GM23338 (cell line): ENCODE results near the gene SLC25A15. TPM values are rescaled to one million over a fixed set of nuclear protein-coding genes. Genes with fewer than 3 reads are reported as not detected.
A peak's percentile ranks its signal among the peaks of the same experiment; 100 is the strongest.
"Not testable (repeated sequence)": the region's sequence is repeated elsewhere in the genome, so short reads cannot be mapped to it uniquely, and the experiment has no call there.

Experiments used
- ATAC-seq: fragments of 200-7000 bp; cut with Tn5 transposase; 3 replicates; pipeline ENCODE4 v1.9.1; 2020
- DNase-seq: peaks from one replicate; pipeline ENCODE4 v3.0.0-alpha.2; 2015; ENCODE audit warnings: low spot score
- H2AFZ ChIP-seq: fragments of 200-600 bp; sonication (generic); 2 replicates; pipeline ENCODE4 v1.8.0; 2016; ENCODE audit warnings: antibody characterized with exemption, mild to moderate bottlenecking, moderate library complexity
- H3F3A ChIP-seq: fragments of 200-600 bp; sonication (generic); replicated peaks from 2 replicates; pipeline ENCODE4 v1.8.0; 2017; ENCODE audit warnings: antibody characterized with exemption, mixed run types, low read depth
- H3K27ac ChIP-seq: fragments of 200-600 bp; sonication (generic); 2 replicates; pipeline ENCODE4 v1.6.1; 2016; ENCODE audit warnings: low read depth
- H3K27me3 ChIP-seq: fragments of 200-600 bp; sonication (generic); 2 replicates; pipeline ENCODE4 v1.8.0; 2016; ENCODE audit warnings: mild to moderate bottlenecking, mixed run types, moderate library complexity; ENCODE audit not compliant: insufficient read depth
- H3K36me3 ChIP-seq: fragments of 200-600 bp; sonication (generic); 2 replicates; pipeline ENCODE4 v1.8.0; 2016; ENCODE audit warnings: mild to moderate bottlenecking; ENCODE audit not compliant: insufficient read depth
- H3K4me1 ChIP-seq: fragments of 200-600 bp; sonication (generic); 2 replicates; pipeline ENCODE4 v1.8.0; 2016; ENCODE audit warnings: mild to moderate bottlenecking, moderate library complexity; ENCODE audit not compliant: insufficient read depth
- H3K4me2 ChIP-seq: fragments of 200-600 bp; sonication (generic); 2 replicates; pipeline ENCODE4 v1.7.1; 2017; ENCODE audit warnings: mixed run types
- H3K4me3 ChIP-seq: fragments of 200-600 bp; sonication (generic); 2 replicates; pipeline ENCODE4 v1.6.1; 2016; ENCODE audit warnings: mixed run types
- H3K79me2 ChIP-seq: fragments of 200-600 bp; sonication (generic); replicated peaks from 2 replicates; pipeline ENCODE4 v1.8.0; 2017; ENCODE audit warnings: mild to moderate bottlenecking; ENCODE audit not compliant: insufficient read depth
- H3K9me2 ChIP-seq: fragments of 200-600 bp; sonication (generic); 2 replicates; pipeline ENCODE4 v1.8.0; 2017; ENCODE audit not compliant: insufficient read depth
- H4K20me1 ChIP-seq: fragments of 200-600 bp; sonication (generic); replicated peaks from 2 replicates; pipeline ENCODE4 v1.8.0; 2017; ENCODE audit warnings: mild to moderate bottlenecking; ENCODE audit not compliant: insufficient read depth
- H3K27ac Mint-ChIP-seq: 2 replicates; pipeline ENCODE4 v1.8.0; 2020; ENCODE audit warnings: inconsistent platforms, mild to moderate bottlenecking, moderate library complexity, mixed read lengths
- H3K27me3 Mint-ChIP-seq: 3 replicates; pipeline ENCODE4 v1.8.0; 2022; ENCODE audit warnings: low read depth, mild to moderate bottlenecking, moderate library complexity, mixed read lengths, inconsistent platforms; ENCODE audit not compliant: insufficient read depth, poor library complexity
- H3K36me3 Mint-ChIP-seq: 3 replicates; pipeline ENCODE4 v1.8.0; 2021; ENCODE audit warnings: low read depth, mild to moderate bottlenecking, inconsistent platforms, moderate library complexity, mixed read lengths
- H3K4me1 Mint-ChIP-seq: 3 replicates; pipeline ENCODE4 v1.8.0; 2020; ENCODE audit warnings: mild to moderate bottlenecking, inconsistent platforms, mixed read lengths
- H3K4me3 Mint-ChIP-seq: 3 replicates; pipeline ENCODE4 v1.8.0; 2021; ENCODE audit warnings: moderate library complexity, mild to moderate bottlenecking, inconsistent platforms, mixed read lengths
- H3K9me3 Mint-ChIP-seq: 3 replicates; pipeline ENCODE4 v1.8.0; 2020; ENCODE audit warnings: moderate library complexity, mild to moderate bottlenecking, inconsistent platforms, mixed read lengths
- ETS1 ChIP-seq: IDR thresholded peaks from 2 replicates; pipeline ENCODE4 v1.6.1; 2016; ENCODE audit warnings: antibody characterized with exemption
- EZH2 ChIP-seq: fragments of 200-600 bp; sonication (generic); IDR thresholded peaks from one replicate; pipeline ENCODE4 v1.8.0; 2017; ENCODE audit warnings: antibody characterized with exemption, mild to moderate bottlenecking, low read depth; ENCODE audit not compliant: unreplicated experiment
- JUNB ChIP-seq: IDR thresholded peaks from one replicate; pipeline ENCODE4 v1.6.1; 2016; ENCODE audit warnings: antibody characterized with exemption; ENCODE audit not compliant: unreplicated experiment
- POLR2AphosphoS5 ChIP-seq: IDR thresholded peaks from 2 replicates; pipeline ENCODE4 v1.6.1; 2016; ENCODE audit warnings: antibody characterized with exemption, low read depth
- REST ChIP-seq: IDR thresholded peaks from one replicate; pipeline ENCODE4 v1.6.1; 2018; ENCODE audit warnings: antibody characterized with exemption; ENCODE audit not compliant: unreplicated experiment
- ZNF114 ChIP-seq: fragments of 250-450 bp; sonication (Bioruptor Pico); IDR thresholded peaks from 2 replicates; pipeline ENCODE4 v1.5.0; 2020; ENCODE audit warnings: mild to moderate bottlenecking, moderate library complexity
- ZNF331 ChIP-seq: fragments of 250-450 bp; sonication (Bioruptor Pico); IDR thresholded peaks from 2 replicates; pipeline ENCODE4 v1.5.0; 2020; ENCODE audit warnings: low read depth, mild to moderate bottlenecking, moderate library complexity
- ZNF462 ChIP-seq: fragments of 250-450 bp; sonication (Bioruptor Pico); IDR thresholded peaks from 2 replicates; pipeline ENCODE4 v1.5.0; 2020; ENCODE audit warnings: mild to moderate bottlenecking, moderate library complexity
- polyA plus RNA-seq: library from polyadenylated mRNA; unstranded; fragments of >200 nt; fragmentation: Nextera tagmentation; extraction: Ambion mirVana; gene quantifications from 2 replicates; pipeline ENCODE4 v1.2.1, GENCODE V29; 2016
- total RNA-seq: library from RNA; depleted of rRNA; stranded (reverse); fragments of >200 nt; shearing (Covaris generic); gene quantifications from 2 replicates; pipeline ENCODE4 v1.2.3, GENCODE V29; 2014

The SLC25A15 gene
- total and polyA plus RNA-seq, 2 experiments from 2014 or later: 6.5 to 32.6 TPM

- not testable (repeated sequence) for H3K36me3 Mint-ChIP-seq, H4K20me1 ChIP-seq, H3K4me1 ChIP-seq, H3K4me1 Mint-ChIP-seq, H3F3A ChIP-seq, H3K27ac Mint-ChIP-seq, H3K79me2 ChIP-seq, DNase-seq, H3K36me3 ChIP-seq, ATAC-seq, H3K27me3 ChIP-seq, H3K9me2 ChIP-seq, H3K27me3 Mint-ChIP-seq, H3K9me3 Mint-ChIP-seq
- Histone ChIP-seq H3K4me2 (peak overlapping the region; percentile 94), H2AFZ (peak overlapping the region; percentile 97), H3K4me3 (peak overlapping the region; percentile 84), H3K27ac (peak overlapping the region; percentile 86)
- H3K4me3 Mint-ChIP-seq: peak overlapping the region; percentile 69
These were observed 704 bp upstream of the SLC25A15 start for GRCh38 chr13:40788540-40789274.

GRCh38 chr13:40790154-40790616 is 774 bp downstream of the SLC25A15 start:
- H3K27me3 Mint-ChIP-seq: peaks cover 2% of the 10 kb centered on the region
- no peak for DNase-seq
- H3K36me3 Mint-ChIP-seq: peaks cover 19% of the 10 kb centered on the region
- H3K27ac ChIP-seq: peak overlapping the region; percentile 61; the same call in 1 of the 2 replicates
- ATAC-seq: no peak
- H3K4me1 Mint-ChIP-seq: peaks cover 7% of the 10 kb centered on the region; the same call in 2 of the 3 replicates
- peak overlapping the region; percentile 81; the same call in 1 of the 2 replicates for H3K27ac Mint-ChIP-seq
- H3K79me2 ChIP-seq: no peaks in the 10 kb centered on the region
- no peaks in the 10 kb centered on the region for H4K20me1 ChIP-seq
- no peaks in the 10 kb centered on the region for H3K27me3 ChIP-seq
- H3K4me3 Mint-ChIP-seq: peak overlapping the region; percentile 82
- 0 out of 2 replicates have a peak, but pooled peaks cover 10% of the 10 kb centered on the region for H3F3A ChIP-seq
- H2AFZ ChIP-seq: peak overlapping the region; percentile 98
- no peaks in the 10 kb centered on the region for H3K9me2 ChIP-seq
- H3K4me3 ChIP-seq: peak overlapping the region; percentile 84
- peak overlapping the region; percentile 94 for H3K4me2 ChIP-seq
- no peaks in the 10 kb centered on the region for H3K36me3 ChIP-seq
- H3K9me3 Mint-ChIP-seq: no peaks in the 10 kb centered on the region
- H3K4me1 ChIP-seq: peaks cover 7% of the 10 kb centered on the region; the same call in 1 of the 2 replicates
- TF ChIP-seq REST (no peak), JUNB (no peak), ZNF331 (CRISPR knock-in tag) (no peak), ETS1 (no peak), POLR2AphosphoS5 (no peak), ZNF462 (CRISPR knock-in tag) (no peak), ZNF114 (CRISPR knock-in tag) (no peak), EZH2 (no peak)
